ENCODE measurements around the gene FOXA1.
"Not testable (repeated sequence)": the region's sequence is repeated elsewhere in the genome, so short reads cannot be mapped to it uniquely, and the experiment has no call there.

FOXA1 gene

DNA sequence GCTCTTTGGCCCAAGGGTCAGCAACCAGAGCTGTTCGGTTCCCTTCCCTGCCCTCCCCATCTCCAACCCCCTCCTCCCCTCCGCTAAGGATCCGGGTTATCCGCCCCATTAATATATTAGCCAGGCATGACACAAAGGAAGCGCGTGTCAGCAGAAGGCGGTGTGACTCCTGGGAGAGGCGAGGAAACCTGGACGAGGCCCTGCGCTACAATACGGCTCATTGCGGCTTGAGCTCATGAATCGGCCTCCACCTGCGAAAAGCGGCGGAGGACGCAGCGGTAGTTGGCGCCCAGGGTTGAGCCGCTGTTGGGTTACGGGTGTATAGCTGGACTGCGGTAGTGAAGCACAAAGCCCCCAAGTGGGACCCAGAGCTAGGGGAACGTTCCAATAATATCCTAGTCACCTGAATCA is 9.9 kb downstream of the FOXA1 start:
- DNase-seq (ENCODE audit: low read depth in 1 of 2, low spot score in 1 of 2), result peak in 1 of 2 experiments; percentile 96
- TF ChIP-seq JUND (IDR thresholded peaks at IDR 0.05; ENCODE audit: low read depth), result no peak
- in situ Hi-C loops (cut with HindIII; ENCODE audit: low pct_unique_long_range_greater_than_20kb, low sequenced_read_pairs), result no loop called here

DNA sequence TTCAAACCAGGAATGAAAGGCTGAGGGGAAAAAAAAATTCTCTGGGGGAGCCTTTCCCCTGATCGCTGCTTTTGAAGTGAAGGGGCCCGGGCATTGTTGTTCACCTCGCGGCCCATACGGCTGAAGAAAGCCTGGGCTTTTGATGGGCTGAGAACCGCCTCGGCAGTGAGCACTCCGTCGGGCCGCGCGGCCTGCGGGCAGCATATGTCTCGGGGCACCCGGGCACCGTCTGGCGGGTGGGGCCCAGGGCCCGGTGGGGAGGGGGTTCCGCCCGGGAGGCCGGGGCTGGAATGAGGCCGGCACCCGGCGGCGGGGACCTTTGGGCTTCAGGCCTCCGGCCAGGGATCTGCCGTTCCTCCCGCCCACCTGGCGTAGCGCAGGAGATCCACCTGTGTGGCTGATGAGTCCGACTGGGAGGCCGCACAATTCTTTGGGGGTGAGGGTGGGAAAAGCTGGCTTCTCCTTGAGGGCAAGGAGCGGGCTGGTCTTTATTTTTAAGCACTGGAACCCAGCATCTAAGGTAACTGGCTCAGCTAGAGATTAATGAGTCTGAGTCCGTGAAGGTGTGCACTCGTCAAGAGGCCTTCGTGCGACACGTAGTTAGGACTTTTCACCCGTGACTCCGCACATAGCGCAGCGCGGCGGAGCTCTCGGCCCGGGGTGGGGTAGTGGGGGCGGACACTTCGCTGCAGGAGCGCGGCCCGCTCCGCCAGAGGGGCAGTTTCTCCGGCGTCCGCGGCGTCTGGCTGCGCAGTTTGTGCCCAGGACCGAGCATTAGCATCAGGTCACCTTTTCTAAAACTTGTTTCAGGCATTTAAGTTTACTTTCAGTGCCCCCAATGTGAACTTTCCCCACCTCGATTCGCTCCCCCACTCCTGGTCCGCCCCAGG is 10.6 kb downstream of the FOXA1 start:
- no peak for TF ChIP-seq JUND (IDR thresholded peaks at IDR 0.05; ENCODE audit: low read depth)

DNA sequence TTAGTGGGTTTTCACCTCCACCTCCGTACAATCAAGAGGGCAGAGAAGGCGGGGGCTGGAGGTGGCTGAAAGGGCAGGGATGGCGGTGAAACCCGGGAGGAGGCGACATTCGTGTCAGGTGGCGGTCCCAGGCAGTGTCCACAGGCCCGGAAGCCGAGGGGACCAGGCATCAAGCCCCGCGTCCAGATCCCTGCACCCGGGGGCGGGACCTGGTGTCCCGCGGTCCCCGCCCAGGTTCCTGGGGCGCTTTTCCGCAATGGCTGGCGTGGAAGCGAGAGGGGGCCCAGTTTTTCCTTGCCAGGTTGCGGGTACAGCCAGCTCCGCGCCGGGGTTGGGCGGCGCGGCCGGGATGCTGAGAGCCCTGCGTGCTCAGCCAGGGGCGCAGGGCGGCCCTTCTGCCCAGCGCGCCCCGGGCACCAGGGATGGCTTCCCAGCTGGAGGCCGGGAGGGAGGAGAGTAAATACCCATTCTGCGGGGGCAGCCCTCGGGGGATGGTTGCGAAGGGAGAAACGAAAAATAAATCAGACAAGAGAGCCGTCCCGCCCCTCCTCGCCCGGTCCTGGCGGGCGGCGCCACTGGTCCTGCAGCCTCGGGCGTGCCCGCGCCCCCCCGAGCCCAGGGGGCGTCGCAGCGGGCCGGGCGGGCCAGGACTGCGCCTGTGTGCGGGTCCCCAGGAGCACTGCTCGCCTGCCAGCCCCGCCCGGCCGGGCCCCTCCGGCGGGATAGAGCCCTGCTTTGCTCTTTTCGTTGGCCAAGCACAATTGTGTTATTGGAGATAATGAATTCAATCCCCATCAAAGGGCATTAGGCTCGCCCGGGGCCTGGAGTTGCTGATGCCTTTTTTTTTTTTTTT is 11.5 kb downstream of the FOXA1 start:
- TF ChIP-seq JUND (IDR thresholded peaks at IDR 0.05; ENCODE audit: low read depth), result peak; percentile 37
- in situ Hi-C loops (cut with HindIII; ENCODE audit: low pct_unique_long_range_greater_than_20kb, low sequenced_read_pairs), result no loop called here
- peak in 1 of 2 experiments; percentile 91 for DNase-seq (ENCODE audit: low read depth in 1 of 2, low spot score in 1 of 2)

More for the DNA sequence above, 10.6 kb downstream of the FOXA1 start:
- peak in 1 of 2 experiments; percentile 92 for DNase-seq (ENCODE audit: low read depth in 1 of 2, low spot score in 1 of 2)
- in situ Hi-C loops (cut with HindIII; ENCODE audit: low pct_unique_long_range_greater_than_20kb, low sequenced_read_pairs), result no loop called here

DNA sequence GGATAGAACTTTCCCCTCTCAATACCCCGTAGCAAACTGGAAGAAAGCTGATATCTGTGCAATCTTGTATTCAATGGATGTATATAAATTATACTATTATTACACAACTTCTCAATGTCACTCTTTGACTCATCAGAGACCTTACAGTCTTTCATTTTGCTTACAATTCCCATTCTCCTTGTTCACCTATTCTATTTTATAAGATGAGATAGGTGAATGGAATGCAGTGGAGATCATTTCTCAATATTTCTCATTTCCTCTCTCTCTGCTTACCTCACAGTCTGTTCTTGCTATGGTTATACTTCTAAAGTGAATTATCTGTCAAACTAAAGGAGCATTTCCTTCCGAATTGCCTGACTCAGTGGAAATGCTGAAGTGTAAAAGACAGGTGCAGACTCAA is 14.9 kb downstream of the FOXA1 start:
- TF ChIP-seq JUND (IDR thresholded peaks at IDR 0.05; ENCODE audit: low read depth), result no peak
- in situ Hi-C loops (cut with HindIII; ENCODE audit: low pct_unique_long_range_greater_than_20kb, low sequenced_read_pairs), result no loop called here
- no peak for DNase-seq (ENCODE audit: low read depth in 1 of 2, low spot score in 1 of 2)

DNA sequence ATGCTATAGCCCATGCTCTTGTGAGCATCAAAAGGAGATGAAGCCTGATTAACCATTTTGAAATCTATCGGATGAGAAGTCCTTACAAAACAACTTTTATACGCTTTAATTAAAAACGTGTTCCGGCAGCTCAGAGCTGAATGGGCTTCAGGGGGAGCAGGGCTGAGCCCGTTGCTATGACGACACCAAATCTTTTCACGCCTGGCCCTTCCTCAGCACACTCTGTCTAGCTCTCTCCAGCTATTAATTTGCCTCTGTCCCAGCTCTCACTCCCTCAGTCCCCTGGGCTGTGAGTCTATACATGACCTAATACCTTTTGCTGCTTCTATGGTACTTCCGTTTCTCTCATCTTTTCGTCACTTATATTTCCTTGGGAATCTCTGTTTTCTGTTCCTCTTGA is 15.8 kb downstream of the FOXA1 start:
- DNase-seq (ENCODE audit: low read depth in 1 of 2, low spot score in 1 of 2), result no peak
- in situ Hi-C loops (cut with HindIII; ENCODE audit: low pct_unique_long_range_greater_than_20kb, low sequenced_read_pairs), result no loop called here
- no peak for TF ChIP-seq JUND (IDR thresholded peaks at IDR 0.05; ENCODE audit: low read depth)

DNA sequence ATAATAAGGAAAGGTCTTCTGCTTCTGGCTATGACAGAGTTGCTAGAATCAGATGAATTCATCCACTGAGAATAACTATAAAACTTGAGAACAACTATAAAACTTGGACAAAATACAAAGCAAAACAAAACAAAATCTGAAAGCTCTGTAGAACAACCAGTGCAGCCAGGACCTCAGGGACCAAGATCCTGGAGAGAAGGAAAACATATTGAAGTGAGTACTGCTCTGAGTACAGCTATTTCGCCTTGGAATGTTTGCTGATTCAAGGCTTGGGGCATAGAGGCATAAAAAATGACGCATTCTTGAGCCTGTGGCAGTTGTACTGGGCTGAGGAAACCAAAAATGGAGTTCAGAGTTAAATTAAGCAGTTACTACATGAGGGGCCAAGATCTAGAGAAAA is 21.7 kb downstream of the FOXA1 start:
- no peak for TF ChIP-seq JUND (IDR thresholded peaks at IDR 0.05; ENCODE audit: low read depth)
- in situ Hi-C loops (cut with HindIII; ENCODE audit: low pct_unique_long_range_greater_than_20kb, low sequenced_read_pairs), result no loop called here
- no peak for DNase-seq (ENCODE audit: low read depth in 1 of 2, low spot score in 1 of 2)

DNA sequence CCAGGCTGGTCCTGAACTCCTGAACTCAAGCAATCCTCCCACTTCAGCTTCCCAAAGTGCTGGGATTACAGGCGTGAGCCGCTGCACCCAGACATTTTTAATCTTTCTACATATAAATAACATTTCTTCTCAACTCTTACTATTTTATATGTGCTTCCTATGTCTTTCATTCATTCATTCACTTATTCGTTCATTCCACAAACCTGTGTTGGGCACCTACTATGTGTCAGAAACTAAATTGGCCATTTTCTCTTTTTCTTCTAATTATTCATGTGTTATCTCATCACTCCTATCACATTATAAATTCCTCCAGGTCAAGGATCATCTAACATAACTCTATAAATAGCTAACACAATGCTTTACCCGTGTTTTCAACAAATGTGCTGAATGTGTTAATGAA is 23.7 kb downstream of the FOXA1 start:
- no peak for TF ChIP-seq JUND (IDR thresholded peaks at IDR 0.05; ENCODE audit: low read depth)
- in situ Hi-C loops (cut with HindIII; ENCODE audit: low pct_unique_long_range_greater_than_20kb, low sequenced_read_pairs), result no loop called here
- no peak for DNase-seq (ENCODE audit: low read depth in 1 of 2, low spot score in 1 of 2)

DNA sequence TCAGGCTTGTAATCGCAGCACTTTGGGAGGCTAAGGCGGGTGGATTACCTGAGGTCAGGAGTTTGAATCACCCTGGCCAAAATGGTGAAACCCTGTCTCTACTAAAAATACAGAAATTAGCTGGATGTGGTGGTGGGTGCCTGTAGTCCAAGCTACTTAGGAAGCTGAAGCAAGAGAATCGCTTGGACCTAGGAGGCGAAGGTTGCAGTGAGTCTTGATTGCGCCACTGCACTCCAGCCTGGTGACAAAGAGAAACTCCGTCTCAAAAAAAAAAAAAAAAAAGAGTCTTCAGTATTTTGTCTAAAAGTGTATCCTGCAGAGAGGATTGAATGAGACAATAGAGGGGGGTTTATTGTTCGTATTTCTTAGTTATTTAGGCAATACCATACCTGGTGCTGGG is 25.3 kb downstream of the FOXA1 start:
- in situ Hi-C loops (cut with HindIII; ENCODE audit: low pct_unique_long_range_greater_than_20kb, low sequenced_read_pairs), result no loop called here
- no peak for TF ChIP-seq JUND (IDR thresholded peaks at IDR 0.05; ENCODE audit: low read depth)

DNA sequence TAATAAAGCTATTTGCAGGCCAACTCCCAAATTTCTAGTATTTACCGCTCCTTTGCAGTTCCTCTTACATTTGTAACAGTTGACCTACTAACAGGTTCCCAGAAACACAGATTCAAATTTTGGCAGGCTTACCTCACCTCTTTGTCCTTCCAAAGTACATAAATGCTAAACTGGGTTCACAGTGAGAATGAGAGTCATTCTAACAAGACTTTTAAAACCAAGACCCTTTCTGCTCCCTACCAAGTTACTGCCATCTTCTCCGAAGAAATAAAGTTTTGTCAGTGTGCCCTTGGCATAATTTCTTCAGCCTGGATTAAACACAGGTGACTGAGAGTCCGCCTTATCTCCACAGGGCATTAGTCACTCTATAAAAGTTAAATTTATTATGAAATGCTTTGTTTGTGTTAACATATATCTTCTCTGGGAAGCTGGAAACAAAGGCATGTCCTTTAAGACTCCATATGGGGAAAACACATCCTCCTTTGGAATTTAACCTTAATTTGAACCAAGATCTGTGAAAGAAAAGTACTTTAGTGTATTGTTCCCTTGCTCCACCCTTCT is 28.2 kb downstream of the FOXA1 start:
- peak; percentile 94 for TF ChIP-seq JUND (IDR thresholded peaks at IDR 0.05; ENCODE audit: low read depth)
- DNase-seq (ENCODE audit: low read depth in 1 of 2, low spot score in 1 of 2), result peak in 1 of 2 experiments; percentile 98
- in situ Hi-C loops (cut with HindIII; ENCODE audit: low pct_unique_long_range_greater_than_20kb, low sequenced_read_pairs), result no loop called here

More for the DNA sequence above, 25.3 kb downstream of the FOXA1 start:
- no peak for DNase-seq (ENCODE audit: low read depth in 1 of 2, low spot score in 1 of 2)

DNA sequence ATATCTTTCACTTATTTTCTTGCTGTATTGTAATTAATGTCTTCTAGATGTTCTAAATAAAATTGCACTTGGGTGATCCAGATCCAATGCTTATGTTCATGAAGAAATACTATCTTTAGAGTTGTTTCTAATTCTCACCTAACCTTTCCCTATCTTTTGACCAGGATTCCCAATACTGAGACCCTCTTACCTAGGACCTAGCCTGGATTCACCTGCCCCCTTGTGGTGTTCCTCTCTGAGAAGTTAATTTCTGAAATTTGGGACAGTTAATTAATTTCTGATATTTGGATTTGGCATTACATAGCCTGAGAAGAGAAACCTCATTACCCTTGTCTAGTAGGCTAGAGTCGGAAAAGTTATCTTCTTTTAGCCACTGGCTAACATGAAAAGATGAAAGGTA is 29.5 kb downstream of the FOXA1 start:
- DNase-seq (ENCODE audit: low read depth in 1 of 2, low spot score in 1 of 2), result peak in 1 of 2 experiments; percentile 60
- TF ChIP-seq JUND (IDR thresholded peaks at IDR 0.05; ENCODE audit: low read depth), result no peak
- in situ Hi-C loops (cut with HindIII; ENCODE audit: low pct_unique_long_range_greater_than_20kb, low sequenced_read_pairs), result no loop called here

DNA sequence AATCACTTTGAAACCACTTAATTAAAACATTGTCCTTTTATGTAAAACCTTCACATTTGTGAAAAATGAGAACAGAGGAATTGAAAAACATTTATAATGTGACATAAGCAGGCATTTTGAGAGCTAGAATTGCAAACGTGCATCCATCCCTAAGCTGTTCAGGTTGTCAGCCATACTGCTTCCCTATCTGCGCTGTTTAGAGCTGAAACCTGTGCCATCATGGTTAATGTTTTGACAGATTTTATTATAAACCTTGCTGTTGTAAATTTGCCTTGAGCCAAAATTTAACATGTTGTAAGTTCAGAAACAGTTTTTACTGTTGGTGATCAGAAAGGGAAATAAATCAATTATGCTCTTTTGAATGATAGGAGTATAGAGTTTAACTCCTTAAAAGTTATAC is 31.9 kb downstream of the FOXA1 start:
- no peak for TF ChIP-seq JUND (IDR thresholded peaks at IDR 0.05; ENCODE audit: low read depth)
- in situ Hi-C loops (cut with HindIII; ENCODE audit: low pct_unique_long_range_greater_than_20kb, low sequenced_read_pairs), result no loop called here
- no peak for DNase-seq (ENCODE audit: low read depth in 1 of 2, low spot score in 1 of 2)

DNA sequence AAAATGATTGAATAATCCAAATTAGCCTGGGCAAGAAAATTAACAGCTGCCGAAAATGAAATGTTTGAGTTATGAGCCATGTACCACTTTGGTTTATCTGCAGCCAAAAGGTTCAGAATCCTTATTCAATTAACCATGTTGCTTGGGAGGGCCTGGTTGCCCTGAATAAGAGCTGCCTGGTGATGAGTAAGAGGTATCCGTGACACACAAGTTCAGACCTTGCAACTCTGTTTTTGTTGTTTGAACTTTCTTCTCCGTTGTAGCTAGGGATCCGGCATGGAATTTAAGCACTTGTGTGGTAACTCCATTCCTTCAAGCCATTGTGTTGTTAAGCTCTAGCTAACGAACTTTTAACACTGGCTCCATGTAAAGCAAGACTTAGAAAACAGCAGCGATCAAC is 35.7 kb downstream of the FOXA1 start:
- in situ Hi-C loops (cut with HindIII; ENCODE audit: low pct_unique_long_range_greater_than_20kb, low sequenced_read_pairs), result no loop called here
- no peak for DNase-seq (ENCODE audit: low read depth in 1 of 2, low spot score in 1 of 2)
- no peak for TF ChIP-seq JUND (IDR thresholded peaks at IDR 0.05; ENCODE audit: low read depth)

DNA sequence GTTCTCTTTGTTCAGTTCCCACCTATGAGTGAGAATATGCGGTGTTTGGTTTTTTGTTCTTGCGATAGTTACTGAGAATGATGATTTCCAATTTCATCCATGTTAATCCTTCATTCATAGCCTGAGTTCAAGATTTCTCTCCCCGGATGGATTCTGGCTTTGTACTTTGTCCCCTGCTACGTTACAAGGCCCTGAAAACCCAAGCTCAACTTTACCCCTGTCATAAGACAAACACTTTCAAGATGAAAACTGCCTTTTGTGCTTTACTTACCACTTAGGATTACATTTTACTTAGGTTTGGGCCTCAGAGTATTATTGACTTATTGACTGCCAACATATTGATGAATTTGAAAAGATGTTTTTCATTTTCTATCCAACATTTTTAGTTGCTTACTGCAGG is 36.3 kb downstream of the FOXA1 start:
- in situ Hi-C loops (cut with HindIII; ENCODE audit: low pct_unique_long_range_greater_than_20kb, low sequenced_read_pairs), result no loop called here
- DNase-seq (ENCODE audit: low read depth in 1 of 2, low spot score in 1 of 2), result no peak

DNA sequence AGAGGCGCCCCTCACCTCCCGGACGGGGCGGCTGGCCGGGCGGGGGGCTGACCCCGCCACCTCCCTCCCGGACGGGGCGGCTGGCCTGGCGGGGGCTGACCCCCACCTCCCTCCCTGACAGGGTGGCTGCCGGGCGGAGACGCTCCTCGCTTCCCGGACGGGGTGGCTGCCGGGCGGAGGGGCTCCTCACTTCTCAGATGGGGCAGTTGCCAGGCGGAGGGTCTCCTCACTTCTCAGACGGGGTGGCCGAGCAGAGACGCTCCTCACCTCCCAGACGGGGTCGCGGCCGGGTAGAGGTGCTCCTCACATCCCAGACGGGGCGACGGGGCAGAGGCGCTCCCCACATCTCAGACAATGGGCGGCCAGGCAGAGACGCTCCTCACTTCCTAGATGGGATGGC is 39.5 kb downstream of the FOXA1 start:
- DNase-seq (ENCODE audit: low read depth in 1 of 2, low spot score in 1 of 2); in situ Hi-C loops (cut with HindIII; ENCODE audit: low pct_unique_long_range_greater_than_20kb, low sequenced_read_pairs): not testable (repeated sequence)

More for the DNA sequence above, 36.3 kb downstream of the FOXA1 start:
- no peak for TF ChIP-seq JUND (IDR thresholded peaks at IDR 0.05; ENCODE audit: low read depth)

All from T47D (cell line).